ENCODE results near the gene RXRB. TPM values are rescaled to one million over a fixed set of nuclear protein-coding genes. Genes with fewer than 3 reads are reported as not detected.
A peak's percentile ranks its signal among the peaks of the same experiment; 100 is the strongest.

RXRB gene
- total and polyA plus RNA-seq, 3 donors from 2014 or later, result 42.9 to 47.3 (median 45.2) TPM

DNA sequence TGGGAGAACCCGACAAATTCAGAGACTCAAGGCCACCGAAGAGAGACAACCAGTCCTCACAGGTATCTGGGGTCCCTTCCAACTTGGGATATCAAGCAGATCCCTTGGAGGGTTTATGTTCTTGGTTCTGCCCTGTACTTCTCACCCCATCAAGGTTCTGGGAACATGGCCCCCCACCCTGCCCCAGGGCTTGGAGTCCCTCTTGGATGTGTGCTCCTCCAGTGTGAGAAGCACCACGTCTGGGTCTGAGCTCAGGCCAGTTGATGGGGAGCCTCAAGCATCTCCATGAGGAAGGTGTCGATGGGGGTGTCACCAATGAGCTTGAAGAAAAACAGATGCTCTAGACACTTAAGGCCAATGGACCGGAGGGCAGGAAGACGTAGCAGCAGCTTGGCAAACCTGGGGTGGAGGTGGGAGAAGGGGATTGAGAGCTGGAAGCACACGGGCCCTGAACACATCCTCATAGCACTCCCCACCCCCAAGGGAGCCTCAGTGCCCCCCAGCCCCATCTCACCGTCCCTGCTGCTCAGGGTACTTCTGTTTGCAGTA lies 6.0 kb downstream of the RXRB start:
- peaks cover 30% of the 10 kb centered on the region for H3K4me1 ChIP-seq
- 70 to 75% methylated on average over 8 of the region's 8 CpGs for whole genome bisulfite sequencing, 2 donors
- H3K9me3 ChIP-seq, result no peaks in the 10 kb centered on the region
- H3K36me3 ChIP-seq (ENCODE audit: low read depth, missing control alignments), result no peaks in the 10 kb centered on the region
- TF ChIP-seq, protein P1, sequence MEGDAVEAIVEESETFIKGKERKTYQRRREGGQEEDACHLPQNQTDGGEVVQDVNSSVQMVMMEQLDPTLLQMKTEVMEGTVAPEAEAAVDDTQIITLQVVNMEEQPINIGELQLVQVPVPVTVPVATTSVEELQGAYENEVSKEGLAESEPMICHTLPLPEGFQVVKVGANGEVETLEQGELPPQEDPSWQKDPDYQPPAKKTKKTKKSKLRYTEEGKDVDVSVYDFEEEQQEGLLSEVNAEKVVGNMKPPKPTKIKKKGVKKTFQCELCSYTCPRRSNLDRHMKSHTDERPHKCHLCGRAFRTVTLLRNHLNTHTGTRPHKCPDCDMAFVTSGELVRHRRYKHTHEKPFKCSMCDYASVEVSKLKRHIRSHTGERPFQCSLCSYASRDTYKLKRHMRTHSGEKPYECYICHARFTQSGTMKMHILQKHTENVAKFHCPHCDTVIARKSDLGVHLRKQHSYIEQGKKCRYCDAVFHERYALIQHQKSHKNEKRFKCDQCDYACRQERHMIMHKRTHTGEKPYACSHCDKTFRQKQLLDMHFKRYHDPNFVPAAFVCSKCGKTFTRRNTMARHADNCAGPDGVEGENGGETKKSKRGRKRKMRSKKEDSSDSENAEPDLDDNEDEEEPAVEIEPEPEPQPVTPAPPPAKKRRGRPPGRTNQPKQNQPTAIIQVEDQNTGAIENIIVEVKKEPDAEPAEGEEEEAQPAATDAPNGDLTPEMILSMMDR (IDR thresholded peaks at IDR 0.05), result no peak
- no peak for TF ChIP-seq POLR2A (IDR thresholded peaks at IDR 0.05)
- no peak overlapping the region for H3K27ac ChIP-seq
- no peak for DNase-seq
- intact Hi-C loops (cut with DNase I; ENCODE audit: low total_unique reads), result no loop called here
- no peaks in the 10 kb centered on the region for H3K27me3 ChIP-seq
- H3K4me3 ChIP-seq, result no peak overlapping the region

DNA sequence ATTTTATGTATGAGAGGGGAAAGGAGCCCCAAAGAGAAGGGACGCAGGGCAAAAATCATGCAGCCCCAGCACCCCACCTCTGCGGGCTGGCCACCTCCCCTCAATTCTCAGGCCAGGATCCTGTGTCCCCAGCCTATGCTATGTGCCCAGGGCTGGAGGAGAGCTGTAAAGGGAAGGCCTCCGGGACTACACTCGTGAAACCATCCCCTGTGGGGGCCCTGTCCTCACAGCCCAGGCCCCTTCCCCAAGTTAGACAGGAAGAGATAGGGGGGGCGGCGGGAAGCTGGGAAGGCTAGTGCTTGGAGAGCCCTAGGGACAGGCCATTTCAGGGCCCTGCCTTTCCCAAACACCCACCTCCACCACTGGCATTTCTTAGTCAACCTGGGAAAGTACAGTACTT lies 6.8 kb downstream of the RXRB start:
- H3K4me3 ChIP-seq, result no peak overlapping the region

DNA sequence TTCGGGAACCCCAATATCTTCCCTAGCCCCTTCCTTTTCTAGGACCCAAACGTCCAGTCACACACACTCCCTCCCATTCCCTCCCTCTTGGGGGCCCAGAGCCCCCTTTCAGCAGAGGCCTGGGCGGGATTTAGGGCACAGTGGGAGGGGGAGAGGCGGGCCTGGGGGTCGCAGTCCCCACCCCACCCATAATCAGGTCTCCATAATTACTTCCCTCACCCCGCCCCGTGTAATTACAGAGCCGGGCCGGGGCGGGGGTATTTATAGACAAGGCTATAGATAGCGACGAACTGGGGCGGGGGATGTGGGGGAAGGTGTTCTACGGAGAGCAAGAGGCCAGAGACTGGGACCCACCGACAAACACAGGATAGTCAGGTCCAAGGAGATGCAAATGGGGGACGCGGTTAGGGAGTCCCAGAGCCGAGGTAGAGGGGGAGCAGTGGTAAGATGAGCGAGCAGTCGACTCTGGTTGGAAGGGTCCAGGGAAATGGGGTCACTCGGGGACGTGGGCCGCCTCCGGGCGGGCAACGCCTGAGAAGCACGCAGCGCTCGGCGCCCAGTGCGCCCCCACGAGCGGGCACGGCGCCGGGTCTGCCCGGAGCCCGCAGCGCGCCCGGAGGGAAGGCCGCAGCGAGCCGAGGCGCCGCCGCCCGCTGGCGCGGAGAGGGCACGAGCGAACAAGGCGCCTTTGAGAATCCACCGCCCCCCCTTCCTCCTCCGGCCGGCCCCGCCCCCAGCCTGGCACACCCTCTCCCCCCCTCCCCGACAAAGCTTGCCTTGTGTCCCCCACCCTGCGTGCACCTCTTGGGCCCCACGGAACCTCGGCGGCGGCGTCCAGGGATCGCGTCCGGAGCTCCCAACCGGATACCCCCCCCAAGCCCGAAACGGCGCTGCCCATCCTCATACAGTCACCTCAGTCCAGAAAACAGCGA lies 7.5 kb downstream of the RXRB start:
- Histone ChIP-seq H3K4me3 (peak overlapping the region; percentile 40 to 41), H3K9me3 (no peaks in the 10 kb centered on the region), H3K27ac (no peak overlapping the region), H3K36me3 (ENCODE audit: low read depth, missing control alignments) (no peaks in the 10 kb centered on the region), H3K4me1 (peaks cover 21% of the 10 kb centered on the region), H3K27me3 (no peaks in the 10 kb centered on the region)
- TF ChIP-seq, protein P1 (IDR thresholded peaks at IDR 0.05), result no peak
- TF ChIP-seq POLR2A (IDR thresholded peaks at IDR 0.05), result no peak
- peak; percentile 41 for DNase-seq
- WGBS, 2 donors, result 1% methylated on average over 21 to 72 of the region's 72 CpGs
- intact Hi-C loops (cut with DNase I; ENCODE audit: low total_unique reads), result no loop called here

More for the DNA sequence above, 6.8 kb downstream of the RXRB start:
- no peaks in the 10 kb centered on the region for H3K27me3 ChIP-seq
- H3K9me3 ChIP-seq, result no peaks in the 10 kb centered on the region
- DNase-seq, result no peak
- H3K27ac ChIP-seq, result no peak overlapping the region
- intact Hi-C loops (cut with DNase I; ENCODE audit: low total_unique reads), result no loop called here
- no peak for TF ChIP-seq POLR2A (IDR thresholded peaks at IDR 0.05)
- TF ChIP-seq, protein P1 (IDR thresholded peaks at IDR 0.05), result no peak
- H3K4me1 ChIP-seq, result peaks cover 24% of the 10 kb centered on the region
- no peaks in the 10 kb centered on the region for H3K36me3 ChIP-seq (ENCODE audit: low read depth, missing control alignments)
- 29 to 43% methylated on average over 6 of the region's 6 CpGs for WGBS, 2 donors

DNA sequence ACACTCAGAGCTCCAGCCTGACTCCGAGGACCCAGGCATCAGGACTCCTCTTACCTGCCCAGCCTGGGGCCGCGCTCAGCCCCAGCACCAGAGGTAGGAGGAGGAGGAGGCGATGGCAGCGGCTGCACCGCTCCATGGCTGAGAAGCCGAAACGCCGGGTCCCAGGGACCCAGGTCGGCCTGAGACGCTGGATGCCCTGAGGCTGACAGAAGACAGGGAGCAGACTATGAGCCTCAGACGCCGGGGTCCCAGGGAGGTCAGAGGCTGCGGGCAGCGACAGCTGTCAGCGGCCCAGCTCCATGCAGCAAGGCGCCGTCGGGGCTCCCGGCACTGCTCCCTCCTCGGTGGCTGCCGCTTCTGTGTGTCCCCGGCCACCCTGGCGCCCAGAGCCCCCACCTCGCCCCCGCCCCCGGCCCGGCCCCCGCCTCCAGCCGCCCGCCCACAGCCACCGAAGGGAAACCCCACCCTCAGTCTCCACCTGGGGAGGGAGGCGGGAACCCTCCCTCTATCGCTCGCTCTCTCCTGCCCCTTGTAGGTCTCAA lies 8.3 kb downstream of the RXRB start, which contains the start of gene COL11A2:
COL11A2 (minus strand) TSS at position 363 of the 542 bp plus-strand sequence; CDS start at position 136, 227 bp downstream.
- intact Hi-C loops (cut with DNase I; ENCODE audit: low total_unique reads), result no loop called here
- H3K4me1 ChIP-seq, result peaks cover 13% of the 10 kb centered on the region
- TF ChIP-seq, protein P1 (IDR thresholded peaks at IDR 0.05), result no peak
- no peaks in the 10 kb centered on the region for H3K9me3 ChIP-seq
- no peaks in the 10 kb centered on the region for H3K36me3 ChIP-seq (ENCODE audit: low read depth, missing control alignments)
- no peak within 1 kb of the TSS for H3K27ac ChIP-seq
- H3K27me3 ChIP-seq, result no peaks in the 10 kb centered on the region
- 10 to 13% methylated on average over 10 to 34 of the region's 35 CpGs for WGBS, 2 donors
- no peak for DNase-seq
- H3K4me3 ChIP-seq, result peak within 1 kb of the TSS; percentile 40 to 41
